Endodermal cell (in vitro differentiated cells): ENCODE measurements around the gene WDR19. TPM values are rescaled to one million over a fixed set of nuclear protein-coding genes. Genes with fewer than 3 reads are reported as not detected.
"Not testable (repeated sequence)": the region's sequence is repeated elsewhere in the genome, so short reads cannot be mapped to it uniquely, and the experiment has no call there.

Experiments
- DNase-seq: peaks from one replicate; pipeline ENCODE4 v3.0.0-alpha.2; 2017
- H3K27ac ChIP-seq: 2 replicates; pipeline ENCODE4 v1.5.1; 2013; ENCODE audit warnings: mild to moderate bottlenecking, low read depth, low read length, moderate library complexity
- H3K27me3 ChIP-seq: 2 replicates; pipeline ENCODE4 v1.6.1; 2013; ENCODE audit warnings: mild to moderate bottlenecking, low read length, moderate library complexity; ENCODE audit not compliant: insufficient read depth, control insufficient read depth, poor library complexity, severe bottlenecking
- H3K36me3 ChIP-seq: 2 replicates; pipeline ENCODE4 v1.7.0; 2013; ENCODE audit warnings: mild to moderate bottlenecking, low read length, moderate library complexity; ENCODE audit not compliant: control insufficient read depth, insufficient read depth
- H3K4me1 ChIP-seq: one replicate; pipeline ENCODE4 v1.7.0; 2013; ENCODE audit warnings: low read length; ENCODE audit not compliant: control insufficient read depth, insufficient read depth
- H3K4me3 ChIP-seq: 2 replicates; pipeline ENCODE4 v1.5.1; 2013; ENCODE audit warnings: mild to moderate bottlenecking, low read length, moderate library complexity
- H3K9ac ChIP-seq: 2 replicates; pipeline ENCODE4 v1.6.1; 2013; ENCODE audit warnings: mild to moderate bottlenecking, low read length, moderate library complexity; ENCODE audit not compliant: poor library complexity, severe bottlenecking; ENCODE audit errors: extremely low read depth
- H3K9me3 ChIP-seq: 2 replicates; pipeline ENCODE4 v1.6.1; 2013; ENCODE audit warnings: mild to moderate bottlenecking, low read length, moderate library complexity; ENCODE audit not compliant: control insufficient read depth
- H3K27ac Mint-ChIP-seq: 2 replicates; pipeline ENCODE4 v1.8.0; 2020; ENCODE audit warnings: mixed read lengths
- H3K27me3 Mint-ChIP-seq: 2 replicates; pipeline ENCODE4 v1.8.0; 2021; ENCODE audit warnings: mild to moderate bottlenecking, mixed read lengths; ENCODE audit not compliant: insufficient read depth
- H3K36me3 Mint-ChIP-seq: 2 replicates; pipeline ENCODE4 v1.8.0; 2020; ENCODE audit warnings: low read depth, mixed read lengths
- H3K4me1 Mint-ChIP-seq: 2 replicates; pipeline ENCODE4 v1.8.0; 2020; ENCODE audit warnings: mixed read lengths
- H3K4me3 Mint-ChIP-seq: 2 replicates; pipeline ENCODE4 v1.8.0; 2020; ENCODE audit warnings: mild to moderate bottlenecking, moderate library complexity, mixed read lengths
- H3K9me3 Mint-ChIP-seq: 2 replicates; pipeline ENCODE4 v1.8.0; 2020; ENCODE audit warnings: mild to moderate bottlenecking, mixed read lengths
- WGBS, 2 experiments: methylation state at CpG; one replicate each; pipeline versions ENCODE4 v1.1.5 to v1.1.7; 2013; ENCODE audit warnings: missing lambda C conversion rate in 2 of 2, mixed read lengths in 1 of 2; ENCODE audit not compliant: insufficient coverage in 1 of 2, insufficient read length in 1 of 2; 5-methylcytosine and 5-hydroxymethylcytosine counted together
- long read RNA-seq, 4 experiments: library from polyadenylated mRNA in 2 of 4; library from RNA in 1 of 4; library from capped mRNA in 1 of 4; stranded (forward) in 3 of 4; unstranded in 1 of 4; transcript quantifications; one replicate each; pipeline ENCODE4 v2.0.0, GENCODE V29; 2020 to 2021; ENCODE audit warnings: inconsistent platforms in 1 of 4
- polyA plus RNA-seq, 2 experiments: library from polyadenylated mRNA; stranded (reverse); fragments of 50-300 nt; gene quantifications; one replicate each; pipeline ENCODE4 v1.2.3, GENCODE V29; 2013
- total RNA-seq, 2 donors: library from RNA; stranded (reverse); fragmentation: NEBNext Ultra II Directional in 1 of 2; extraction: Animal tissue kit (Norgen Biotek cat#: 25700) in 1 of 2; gene quantifications; 2 replicates in 1 of 2; 3 replicates in 1 of 2; pipeline ENCODE4 v1.2.1, GENCODE V29; 2021
- TF ChIP-seq, protein P1 (sequence below): fragments of 200-600 bp; sonication (generic); conservative IDR thresholded peaks from 2 replicates; pipeline ENCODE4 v1.5.0; 2021; ENCODE audit warnings: antibody characterized with exemption, mild to moderate bottlenecking

Gene WDR19
- 10 to 100 TPM; 51.9 to 60.2 TPM for total RNA-seq
- polyA plus RNA-seq (2013, experiment 1 of 2): 54.2 TPM
- 44.8 TPM for polyA plus RNA-seq (2013, experiment 2 of 2)
- long read RNA-seq, experiment 1, full-length matches to known transcripts: 1 of 12 reads
- long read RNA-seq, experiment 1, partial matches to known transcripts: 8 of 12 reads
- long read RNA-seq, experiment 1, other reads (novel, unspliced or antisense): 3 of 12 reads
- long read RNA-seq, experiment 2, full-length matches to known transcripts: 7 of 37 reads
- long read RNA-seq, experiment 2, partial matches to known transcripts: 10 of 37 reads
- long read RNA-seq, experiment 2, other reads (novel, unspliced or antisense): 20 of 37 reads
- long read RNA-seq, experiment 3, full-length matches to known transcripts: 24 of 62 reads
- long read RNA-seq, experiment 3, partial matches to known transcripts: 15 of 62 reads
- long read RNA-seq, experiment 3, other reads (novel, unspliced or antisense): 23 of 62 reads
- long read RNA-seq, experiment 4, partial matches to known transcripts: 1 of 2 reads
- long read RNA-seq, experiment 4, other reads (novel, unspliced or antisense): 0 of 2 reads

DNA sequence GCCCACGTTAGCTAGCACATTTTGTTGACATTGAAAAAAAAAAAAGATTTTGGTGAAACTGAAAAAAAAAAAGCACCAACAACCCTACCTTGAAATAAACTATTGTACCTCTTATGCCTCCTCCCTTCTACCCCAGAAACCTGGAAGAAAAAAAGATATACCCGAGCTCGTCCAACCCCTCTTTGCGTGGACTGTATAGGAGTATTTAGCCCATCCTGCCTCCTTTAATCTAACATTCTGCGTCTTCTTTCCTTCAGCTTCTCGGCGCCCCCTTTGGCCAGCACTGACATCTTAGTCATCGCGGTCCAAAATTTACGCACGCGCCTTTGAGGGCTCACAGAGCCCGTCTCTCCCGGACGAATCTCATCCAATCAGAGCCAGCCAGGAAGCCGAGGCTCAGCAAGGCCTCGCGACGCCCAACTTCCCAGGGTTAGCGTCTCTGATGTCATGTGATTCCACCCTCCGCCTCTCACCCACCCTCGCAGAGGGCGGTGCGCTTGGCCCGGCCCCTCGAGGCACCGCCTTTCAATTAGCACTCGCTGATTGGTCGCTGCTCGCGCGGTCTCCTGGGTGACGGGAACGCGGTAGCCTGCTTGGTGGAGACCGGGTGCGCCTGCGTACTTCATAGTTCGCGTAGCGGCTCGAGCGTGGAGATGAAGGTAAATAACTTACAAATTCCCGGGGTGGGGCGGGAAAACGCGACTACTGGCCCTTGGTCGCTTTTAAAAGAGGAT, at the start of gene WDR19:
TSS of gene WDR19 (plus strand) at position 625 of the 734 bp plus-strand sequence. CDS start at position 654, 29 bp downstream.
- Mint-ChIP-seq H3K36me3 (peaks cover 7% of the 10 kb centered on the region), H3K9me3 (no peaks in the 10 kb centered on the region), H3K4me3 (no peak within 1 kb of the TSS), H3K27ac (no peak within 1 kb of the TSS), H3K4me1 (peaks cover 2% of the 10 kb centered on the region), H3K27me3 (peaks cover 10% of the 10 kb centered on the region)
- DNase-seq: peak; percentile 99
- Histone ChIP-seq H3K4me1 (no peaks in the 10 kb centered on the region), H3K27me3 (peaks cover 8% of the 10 kb centered on the region), H3K9ac (peak within 1 kb of the TSS; percentile 90), H3K9me3 (no peaks in the 10 kb centered on the region), H3K27ac (no peak within 1 kb of the TSS), H3K4me3 (peak within 1 kb of the TSS; percentile 98), H3K36me3 (peaks cover 13% of the 10 kb centered on the region)
- TF ChIP-seq, protein P1, sequence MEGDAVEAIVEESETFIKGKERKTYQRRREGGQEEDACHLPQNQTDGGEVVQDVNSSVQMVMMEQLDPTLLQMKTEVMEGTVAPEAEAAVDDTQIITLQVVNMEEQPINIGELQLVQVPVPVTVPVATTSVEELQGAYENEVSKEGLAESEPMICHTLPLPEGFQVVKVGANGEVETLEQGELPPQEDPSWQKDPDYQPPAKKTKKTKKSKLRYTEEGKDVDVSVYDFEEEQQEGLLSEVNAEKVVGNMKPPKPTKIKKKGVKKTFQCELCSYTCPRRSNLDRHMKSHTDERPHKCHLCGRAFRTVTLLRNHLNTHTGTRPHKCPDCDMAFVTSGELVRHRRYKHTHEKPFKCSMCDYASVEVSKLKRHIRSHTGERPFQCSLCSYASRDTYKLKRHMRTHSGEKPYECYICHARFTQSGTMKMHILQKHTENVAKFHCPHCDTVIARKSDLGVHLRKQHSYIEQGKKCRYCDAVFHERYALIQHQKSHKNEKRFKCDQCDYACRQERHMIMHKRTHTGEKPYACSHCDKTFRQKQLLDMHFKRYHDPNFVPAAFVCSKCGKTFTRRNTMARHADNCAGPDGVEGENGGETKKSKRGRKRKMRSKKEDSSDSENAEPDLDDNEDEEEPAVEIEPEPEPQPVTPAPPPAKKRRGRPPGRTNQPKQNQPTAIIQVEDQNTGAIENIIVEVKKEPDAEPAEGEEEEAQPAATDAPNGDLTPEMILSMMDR: peak; percentile 74
- 1 to 2% methylated on average over 22 to 48 of the region's 48 CpGs for WGBS, 2 experiments

DNA sequence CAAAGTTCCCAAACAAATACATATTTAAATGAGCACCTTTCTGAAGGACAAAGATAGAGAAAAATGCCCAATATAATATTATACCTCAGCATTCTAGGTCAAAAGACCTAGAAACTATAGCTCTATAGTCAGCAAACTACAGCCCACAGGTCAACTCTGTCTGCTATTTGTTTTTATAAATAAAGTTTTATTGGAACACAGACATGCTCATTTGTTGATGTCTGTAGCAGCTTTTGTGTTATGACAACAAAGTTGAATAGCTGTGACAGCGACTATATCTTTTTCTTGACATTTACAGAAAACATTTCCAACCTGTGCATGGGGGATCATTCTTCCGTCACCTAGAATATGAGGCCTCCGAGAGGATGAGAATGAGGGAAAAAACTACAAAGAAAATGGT, 48.7 kb upstream of the WDR19 start:
- no peaks in the 10 kb centered on the region for H3K4me1 Mint-ChIP-seq
- peaks cover 2% of the 10 kb centered on the region for H3K36me3 Mint-ChIP-seq
- no peak overlapping the region for H3K27ac Mint-ChIP-seq
- TF ChIP-seq, protein P1: no peak
- no peaks in the 10 kb centered on the region for H3K4me1 ChIP-seq
- H3K27me3 Mint-ChIP-seq: no peaks in the 10 kb centered on the region
- no peak for DNase-seq
- no peak overlapping the region for H3K27ac ChIP-seq
- H3K4me3 ChIP-seq: no peak overlapping the region
- 86 to 92% methylated on average over 1 to 3 of the region's 3 CpGs for WGBS, 2 experiments
- no peaks in the 10 kb centered on the region for H3K36me3 ChIP-seq
- no peak overlapping the region for H3K4me3 Mint-ChIP-seq
- H3K27me3 ChIP-seq: no peaks in the 10 kb centered on the region
- H3K9ac ChIP-seq: no peak overlapping the region
- H3K9me3 Mint-ChIP-seq: peaks cover 15% of the 10 kb centered on the region
- H3K9me3 ChIP-seq: peaks cover 7% of the 10 kb centered on the region

DNA sequence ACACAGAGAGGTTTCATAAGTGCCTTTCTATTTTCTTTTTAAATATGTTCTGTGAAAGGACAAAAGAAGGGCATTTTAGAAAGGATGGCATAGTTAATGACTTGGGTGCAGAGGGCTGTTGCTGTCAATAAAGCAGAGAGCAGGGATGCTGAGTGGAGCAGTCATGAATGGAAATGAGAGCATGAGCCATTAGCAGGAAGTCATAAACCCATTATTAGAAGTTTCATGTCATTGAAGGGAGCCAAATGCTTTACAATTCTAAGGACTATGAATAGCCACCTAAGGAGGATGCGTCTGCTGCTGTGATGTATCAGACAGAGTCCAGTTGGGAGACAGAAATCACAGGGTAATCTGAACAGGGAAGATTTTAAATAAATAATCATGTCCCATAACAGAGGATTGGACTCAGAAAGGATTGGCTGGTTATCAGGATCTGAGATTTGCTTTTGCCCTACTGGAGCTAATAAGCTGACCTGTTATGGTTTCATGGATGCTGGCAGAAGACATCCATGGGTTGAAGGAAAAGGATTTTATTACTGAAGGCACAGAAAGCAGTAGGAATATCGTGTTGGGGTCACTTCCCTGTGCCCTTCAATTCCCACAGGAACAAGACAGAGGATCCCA, 47.5 kb upstream of the WDR19 start:
- no peaks in the 10 kb centered on the region for H3K36me3 ChIP-seq
- peaks cover 2% of the 10 kb centered on the region for H3K9me3 ChIP-seq
- no peak overlapping the region for H3K9ac ChIP-seq
- no peak for DNase-seq
- H3K27me3 ChIP-seq: no peaks in the 10 kb centered on the region
- Mint-ChIP-seq H3K27me3 (no peaks in the 10 kb centered on the region), H3K9me3 (peaks cover 8% of the 10 kb centered on the region), H3K27ac (no peak overlapping the region), H3K4me3 (no peak overlapping the region), H3K36me3 (peaks cover 2% of the 10 kb centered on the region), H3K4me1 (no peaks in the 10 kb centered on the region)
- TF ChIP-seq, protein P1: no peak
- H3K4me3 ChIP-seq: no peak overlapping the region
- no peak overlapping the region for H3K27ac ChIP-seq
- H3K4me1 ChIP-seq: no peaks in the 10 kb centered on the region
- WGBS, 2 experiments: 93% methylated on average over 2 of the region's 2 CpGs; no CpG with 5 or more reads in 1 of the 2 experiments

DNA sequence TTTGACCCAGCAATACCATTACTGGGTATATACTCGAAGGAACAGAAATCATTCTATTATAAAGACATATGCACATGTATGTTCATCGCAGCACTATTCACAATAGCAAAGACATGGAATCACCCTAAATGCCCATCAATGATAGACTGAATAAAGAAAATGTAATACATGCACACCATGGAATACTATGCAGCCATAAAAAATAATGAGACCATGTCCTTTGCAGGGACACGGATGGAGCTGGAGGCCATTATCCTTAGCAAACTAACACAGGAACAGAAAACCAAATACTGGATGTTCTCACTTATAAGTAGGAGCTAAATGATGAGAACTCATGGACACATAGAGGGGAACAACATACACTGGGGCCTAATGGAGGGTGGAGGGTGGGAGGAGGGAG, 44.1 kb upstream of the WDR19 start:
- H3K9me3 ChIP-seq, H3K27me3 ChIP-seq, H3K4me3 ChIP-seq, H3K9me3 Mint-ChIP-seq, H3K4me1 ChIP-seq, DNase-seq, H3K36me3 ChIP-seq, H3K4me3 Mint-ChIP-seq, H3K36me3 Mint-ChIP-seq, H3K27ac ChIP-seq, H3K27me3 Mint-ChIP-seq, H3K4me1 Mint-ChIP-seq, H3K9ac ChIP-seq, H3K27ac Mint-ChIP-seq: not testable (repeated sequence)
- WGBS, 2 experiments: 96 to 100% methylated on average over 1 to 3 of the region's 3 CpGs
